GM19099 (cell line): Measurements from ENCODE around the gene RAPGEF2.

Experiments used
- POLR2A ChIP-seq: IDR thresholded peaks from 3 replicates; pipeline ENCODE4 v1.6.1; 2011; ENCODE audit warnings: low read depth; ENCODE audit not compliant: insufficient read length; ENCODE audit errors: extremely low read depth

The RAPGEF2 gene

DNA sequence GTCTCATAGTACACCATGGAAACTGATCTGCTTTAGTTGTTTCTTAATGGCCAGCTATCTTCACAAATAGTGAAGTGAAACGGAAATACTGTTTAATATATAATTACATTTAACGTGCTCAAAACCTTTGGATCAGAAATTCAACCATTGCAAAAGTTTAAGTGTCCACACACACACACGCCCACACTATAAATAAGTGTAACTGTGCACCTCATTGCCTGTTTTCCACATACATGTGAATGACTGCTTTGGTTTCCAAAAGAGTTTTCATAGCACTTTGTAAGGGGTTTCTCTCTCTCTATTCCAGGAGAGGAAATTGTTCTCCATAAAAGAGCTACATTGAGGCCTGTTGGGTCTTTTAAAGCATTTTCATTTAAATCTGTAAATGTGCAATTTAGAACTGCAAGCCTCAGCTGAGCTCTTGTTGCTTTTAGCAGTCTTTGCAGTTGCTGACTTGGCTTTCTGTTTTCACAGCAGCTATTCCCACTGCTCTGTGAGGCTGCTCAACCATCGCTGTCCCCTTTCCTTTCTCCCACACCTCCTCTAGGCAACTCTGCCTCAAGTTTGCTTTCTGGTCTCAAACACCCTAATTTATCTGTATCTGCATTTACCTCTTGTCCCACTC, 94.5 kb downstream of the RAPGEF2 start:
- TF ChIP-seq POLR2A, result no peak

DNA sequence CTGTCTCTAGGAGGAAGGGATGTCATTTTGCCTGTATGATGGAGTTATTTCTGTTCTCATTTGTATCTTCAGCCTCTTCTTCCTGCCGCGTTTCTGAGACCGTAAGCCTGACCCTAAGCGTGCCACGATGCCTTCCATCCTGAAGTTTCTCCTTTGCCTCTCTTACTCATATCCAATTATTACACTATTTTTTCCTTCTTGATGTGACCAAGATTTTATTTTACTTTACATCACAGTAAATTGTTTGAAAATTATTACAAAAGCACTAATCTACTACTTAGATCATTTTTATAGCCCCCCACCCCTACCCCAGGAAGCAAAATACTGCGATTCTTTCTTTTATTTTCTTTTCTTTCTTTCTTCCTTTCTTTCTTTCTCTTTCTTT, 95.0 kb downstream of the RAPGEF2 start:
- TF ChIP-seq POLR2A, result no peak

DNA sequence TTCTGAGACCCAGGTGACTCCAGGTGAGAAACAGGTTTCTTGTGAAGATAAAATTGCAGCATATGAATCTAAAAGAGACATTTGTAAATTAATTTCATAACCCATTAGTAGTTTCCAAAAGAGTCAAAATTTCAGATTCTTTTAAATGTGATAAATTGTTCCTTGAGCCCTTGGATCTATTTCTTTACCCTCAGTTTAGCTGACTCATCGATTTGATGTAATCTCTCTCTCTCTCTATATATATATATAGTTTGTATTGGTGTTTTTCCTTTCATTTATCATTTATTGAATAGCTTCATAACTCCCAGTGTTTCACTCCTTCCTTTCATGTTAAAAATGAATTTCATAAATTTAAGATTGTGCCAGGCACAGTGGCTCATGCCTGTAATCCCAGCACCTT, 96.9 kb downstream of the RAPGEF2 start:
- no peak for TF ChIP-seq POLR2A

DNA sequence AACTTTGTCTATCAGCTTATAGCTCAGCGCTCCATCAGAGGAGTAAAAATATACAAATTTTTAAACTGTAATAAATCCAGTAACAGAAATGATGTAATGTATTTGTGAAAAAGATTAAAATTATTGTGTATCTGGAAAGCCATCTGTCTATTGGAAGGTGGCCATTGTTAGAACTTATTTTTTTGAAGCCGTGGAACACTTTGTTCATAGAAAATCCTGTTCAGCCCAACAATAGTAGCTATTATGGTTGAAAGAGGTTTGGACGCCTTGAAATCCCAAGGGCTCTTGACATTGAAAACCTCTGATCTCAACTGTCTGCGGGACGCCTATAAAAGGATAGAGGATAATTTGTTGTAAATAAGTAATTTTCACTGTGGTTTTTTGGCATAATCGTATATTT, 98.3 kb downstream of the RAPGEF2 start:
- TF ChIP-seq POLR2A, result no peak

DNA sequence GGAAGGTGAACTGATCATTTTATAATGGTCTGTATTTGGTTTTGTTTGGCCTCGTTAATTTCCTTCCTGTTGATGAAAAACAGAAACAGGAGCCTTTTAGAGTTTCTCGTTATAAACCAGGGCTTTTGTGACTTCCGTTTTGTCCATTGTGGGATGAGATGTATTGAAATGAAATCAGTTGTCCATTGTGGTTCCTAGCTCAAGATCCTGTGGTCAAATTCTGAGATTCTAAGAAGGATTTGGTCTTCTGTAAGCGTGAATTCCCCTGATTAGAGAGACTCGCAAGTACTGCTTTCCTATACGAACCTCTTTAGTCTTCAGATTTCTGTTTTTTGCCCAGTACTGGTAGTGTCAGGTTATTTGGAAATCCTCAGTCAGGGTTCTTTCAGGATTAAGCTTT, 101.7 kb downstream of the RAPGEF2 start:
- no peak for TF ChIP-seq POLR2A

DNA sequence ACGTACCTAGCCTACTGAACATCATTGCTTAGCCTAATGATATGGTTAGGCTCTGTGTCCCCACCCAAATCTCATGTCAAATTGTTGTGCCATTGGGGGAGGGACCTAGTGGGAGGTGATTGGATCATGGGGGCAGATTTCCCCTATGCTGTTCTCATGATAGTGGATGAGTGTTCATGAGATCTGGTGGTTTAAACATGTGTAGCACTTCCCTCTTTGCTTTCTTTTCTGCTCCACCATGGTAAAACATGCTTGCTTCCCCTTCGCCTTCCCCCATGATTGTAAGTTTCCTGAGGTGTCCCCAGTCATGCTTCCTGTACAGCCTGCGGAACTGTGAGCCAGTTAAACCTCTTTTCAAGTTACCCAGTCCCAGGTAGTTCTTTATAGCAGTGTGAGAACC, 102.6 kb downstream of the RAPGEF2 start:
- TF ChIP-seq POLR2A, result no peak

DNA sequence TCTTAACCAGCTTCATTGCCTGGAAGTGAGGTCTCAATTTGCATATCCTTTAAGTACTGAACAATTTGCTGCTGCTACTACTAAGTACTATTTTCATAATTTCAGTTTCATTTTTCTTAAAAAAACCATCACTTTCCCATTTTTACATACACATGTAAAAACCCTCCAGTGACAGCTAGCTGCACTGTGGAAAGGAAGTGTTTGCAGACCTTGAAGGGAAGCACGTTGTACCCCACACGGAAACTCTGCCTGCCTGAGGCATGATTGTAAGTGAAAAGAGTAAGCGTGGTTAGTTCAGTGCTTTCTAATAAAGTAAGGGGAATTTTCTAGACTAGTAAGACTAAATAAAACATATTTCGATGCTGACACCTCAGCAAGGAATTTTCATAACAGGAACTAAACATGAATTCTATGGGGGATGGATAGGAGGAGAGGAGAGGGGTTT, 103.6 kb downstream of the RAPGEF2 start:
- no peak for TF ChIP-seq POLR2A

DNA sequence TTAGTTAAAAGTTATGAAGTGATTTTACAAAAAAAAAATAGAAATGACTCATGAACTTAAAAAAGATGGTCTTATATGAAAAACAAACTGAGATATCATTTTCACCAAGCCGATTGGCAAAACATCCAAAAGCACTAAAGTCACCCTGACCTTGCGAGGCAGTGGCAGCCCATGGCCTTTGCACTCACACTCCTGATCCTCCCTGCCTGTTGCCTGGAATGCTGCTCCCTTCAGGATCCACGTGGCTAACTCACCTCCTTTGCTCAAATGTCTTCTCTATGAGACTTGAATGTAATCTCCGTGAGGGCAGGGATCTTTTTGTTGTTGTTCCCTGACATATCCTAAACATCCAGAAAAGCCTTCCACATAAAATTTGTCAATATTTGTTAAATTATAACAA, 106.4 kb downstream of the RAPGEF2 start:
- TF ChIP-seq POLR2A, result no peak

DNA sequence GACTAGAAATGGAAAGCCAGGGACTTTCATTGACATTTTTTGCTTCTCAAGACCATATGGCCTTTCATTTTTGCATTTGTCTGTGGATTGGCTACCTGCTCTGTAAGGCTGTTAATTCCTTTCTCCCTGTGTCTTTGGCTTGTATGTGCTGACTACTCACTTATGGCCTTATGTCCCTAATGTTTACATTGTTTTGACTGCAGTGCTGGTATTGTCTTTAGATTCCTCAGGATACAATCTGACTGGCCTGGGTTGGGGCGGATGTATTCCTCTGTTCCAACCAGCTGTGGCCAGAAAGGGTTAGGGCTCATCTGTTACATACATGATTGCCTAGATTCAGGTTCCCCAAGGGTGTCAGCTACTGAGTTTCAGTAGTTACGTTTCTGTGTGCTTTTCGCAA, 108.1 kb downstream of the RAPGEF2 start:
- TF ChIP-seq POLR2A, result no peak

DNA sequence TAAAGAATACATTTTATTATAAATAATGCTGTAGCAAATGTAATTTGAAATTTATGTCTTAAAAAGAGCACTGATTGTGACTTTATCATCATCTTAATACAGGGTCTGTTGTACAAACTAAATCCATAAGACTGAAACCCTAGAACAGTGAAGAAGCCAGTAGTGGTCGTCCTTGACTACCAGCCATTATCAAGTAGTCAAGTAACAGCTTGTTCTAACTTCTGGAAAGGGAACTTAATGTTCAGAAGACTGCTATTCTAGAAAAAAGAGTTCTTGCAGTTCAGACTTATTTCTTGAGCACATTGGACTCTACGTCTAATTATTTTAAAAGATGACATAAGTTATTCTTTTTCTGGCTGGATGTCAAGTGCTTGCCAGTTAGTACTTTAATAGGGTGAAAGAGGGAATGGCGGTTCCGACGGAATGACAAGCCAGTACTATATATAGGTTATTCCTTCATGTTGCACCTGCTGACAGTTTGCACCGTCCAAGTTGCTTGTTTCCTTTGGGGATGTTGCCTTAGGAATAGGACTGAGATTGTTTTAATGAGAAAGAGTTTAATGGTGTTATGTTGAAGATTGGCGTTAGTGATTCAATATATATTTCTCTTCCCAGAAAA, 109.9 kb downstream of the RAPGEF2 start:
- no peak for TF ChIP-seq POLR2A

DNA sequence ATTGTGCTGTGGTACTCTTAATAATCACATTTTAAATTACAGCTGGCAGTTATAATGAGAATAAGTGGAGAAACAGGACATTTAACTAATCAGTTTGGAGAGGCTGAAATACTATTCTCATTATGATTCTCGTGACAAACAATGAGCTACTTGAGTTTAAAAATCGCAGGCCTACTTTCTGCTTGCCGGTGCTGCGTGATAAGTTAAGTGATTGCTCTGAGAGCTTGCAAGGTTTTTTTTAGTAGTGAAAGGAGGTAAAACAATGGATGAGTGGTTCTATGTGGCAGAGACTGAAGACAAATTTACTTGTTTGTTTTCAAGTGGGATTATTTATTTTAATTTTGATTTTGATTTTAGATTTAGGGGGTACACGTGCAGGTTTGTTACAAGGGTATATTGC, 114.0 kb downstream of the RAPGEF2 start:
- TF ChIP-seq POLR2A, result no peak

DNA sequence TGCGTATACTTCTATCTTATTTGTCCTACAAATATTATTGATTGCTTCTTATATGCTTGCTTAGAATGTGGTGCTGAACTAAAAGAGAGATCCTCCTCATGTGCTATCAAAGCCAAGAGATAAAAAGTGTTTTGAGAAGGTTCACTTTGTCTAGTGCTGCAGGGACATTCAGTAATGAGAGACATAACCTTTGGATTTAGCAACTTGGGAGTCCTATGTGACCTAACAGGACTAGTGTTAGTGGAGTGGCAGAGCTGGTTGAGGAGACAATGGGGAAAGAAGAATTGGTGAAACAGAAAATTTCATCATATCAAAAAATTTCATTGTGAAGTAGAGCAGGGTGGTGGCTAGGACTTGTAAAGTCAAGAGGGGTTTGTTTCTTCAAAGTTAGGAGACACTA, 117.0 kb downstream of the RAPGEF2 start:
- no peak for TF ChIP-seq POLR2A

DNA sequence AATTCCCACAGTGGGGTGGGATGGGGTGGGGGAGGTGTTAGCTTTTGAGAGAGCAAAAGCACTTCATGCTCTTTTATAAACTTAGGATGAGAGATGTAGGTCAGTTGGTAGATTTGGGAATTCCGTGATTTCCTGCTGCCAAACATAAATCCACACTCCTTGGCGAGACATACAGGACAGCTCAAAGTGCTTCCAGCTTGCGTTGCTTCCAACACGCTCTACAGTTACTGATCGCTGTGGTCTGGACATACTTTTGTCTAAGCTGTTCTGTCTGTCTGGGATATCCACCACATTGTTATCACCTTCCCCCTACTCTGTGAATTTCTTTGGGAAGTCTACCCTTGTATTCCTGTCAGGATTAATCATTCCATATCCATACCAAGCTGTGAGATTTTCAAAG, 117.5 kb downstream of the RAPGEF2 start:
- no peak for TF ChIP-seq POLR2A

DNA sequence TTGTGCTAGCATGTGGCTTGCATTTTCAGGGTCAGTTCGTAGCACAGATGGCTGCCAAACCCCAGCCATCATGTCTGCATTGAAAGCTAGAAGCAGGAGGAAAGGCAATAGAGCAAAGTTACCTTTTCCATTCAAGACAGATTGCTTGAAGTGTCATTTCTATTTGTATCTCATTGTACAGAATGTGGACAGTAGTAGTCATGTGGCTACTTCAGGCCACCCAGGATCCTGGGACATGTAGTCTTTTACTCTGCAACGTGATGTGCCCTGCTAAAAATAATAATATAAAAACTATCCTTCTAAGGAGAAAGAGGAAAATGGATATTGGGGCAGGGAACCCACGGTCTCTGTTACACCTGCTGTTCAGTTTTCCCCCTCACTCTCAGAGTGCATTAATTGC, 118.4 kb downstream of the RAPGEF2 start:
- TF ChIP-seq POLR2A, result no peak

DNA sequence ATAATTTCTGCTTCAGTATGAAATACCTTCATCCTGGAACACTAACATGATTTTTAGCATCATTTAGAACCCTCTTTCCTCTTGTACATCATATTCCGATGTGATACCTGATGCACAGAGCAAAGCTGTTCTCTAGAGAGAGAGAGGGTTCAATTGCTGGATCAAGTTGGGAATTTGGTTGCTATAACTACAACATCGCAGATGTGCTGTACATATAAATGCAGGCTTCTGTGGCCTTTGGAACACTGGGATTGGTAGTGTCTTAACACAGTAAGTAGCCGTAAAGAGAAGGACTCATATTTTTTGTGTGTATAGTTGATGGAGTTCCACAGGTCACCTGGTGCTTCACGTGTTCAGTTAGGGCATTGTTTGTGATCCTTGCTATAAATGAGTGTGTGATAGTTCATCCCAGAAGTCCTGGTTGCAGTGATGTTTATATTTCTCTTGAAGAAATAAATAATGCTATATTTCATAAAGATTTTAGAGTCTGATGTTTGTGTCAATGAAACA, 119.2 kb downstream of the RAPGEF2 start:
- TF ChIP-seq POLR2A, result no peak

DNA sequence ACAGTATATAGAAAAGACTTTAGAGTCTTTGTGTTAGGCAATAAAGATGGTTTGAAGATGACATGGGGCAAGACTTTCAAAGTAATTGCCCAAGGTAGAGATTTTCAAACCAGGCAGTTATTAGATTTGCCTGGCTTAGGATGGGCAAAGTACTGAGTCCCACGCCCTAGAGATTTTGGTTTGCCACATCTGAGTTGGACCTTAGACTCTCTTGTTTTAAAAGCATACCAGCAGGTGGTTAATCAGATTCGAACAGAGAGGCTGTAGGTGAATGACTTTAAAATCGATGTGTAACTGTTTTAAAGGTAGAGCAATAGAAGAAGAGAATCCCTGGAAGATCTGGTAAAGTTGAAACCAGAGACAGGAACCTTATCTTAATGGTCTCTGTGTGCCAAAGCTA, 121.5 kb downstream of the RAPGEF2 start:
- no peak for TF ChIP-seq POLR2A

DNA sequence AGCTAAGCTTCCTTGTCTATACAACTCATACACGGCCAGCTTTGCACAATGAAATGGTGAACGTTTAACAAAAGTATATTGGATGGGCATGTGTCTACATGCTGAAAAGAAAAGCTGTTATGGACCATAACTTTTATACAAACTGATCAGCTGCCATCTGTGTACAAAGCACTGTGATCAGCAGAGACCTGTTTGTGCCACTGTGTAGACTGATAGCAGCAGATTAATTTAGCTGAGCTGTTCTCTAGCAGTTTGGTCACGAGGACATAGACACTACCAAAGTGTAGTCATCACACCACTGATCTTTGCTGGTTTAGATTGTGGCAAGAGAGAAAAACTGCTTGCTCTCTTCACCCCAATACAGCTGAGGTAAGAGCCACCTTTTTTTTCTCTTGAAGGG, 124.5 kb downstream of the RAPGEF2 start:
- TF ChIP-seq POLR2A, result no peak
